Hepatocyte (in vitro differentiated cells): Measurements from ENCODE around the gene CTNNAL1.

Experiments used
- CTCF ChIP-seq: fragments of 200-600 bp; sonication (generic); IDR thresholded peaks from 2 replicates; pipeline ENCODE4 v1.5.1; 2016; ENCODE audit warnings: antibody characterized with exemption, mild to moderate bottlenecking; ENCODE audit not compliant: poor library complexity
- EZH2phosphoT487 ChIP-seq: fragments of 200-600 bp; sonication (generic); IDR thresholded peaks from one replicate; pipeline ENCODE4 v1.6.1; 2018; ENCODE audit warnings: antibody characterized with exemption, mild to moderate bottlenecking, low read depth, moderate library complexity; ENCODE audit not compliant: unreplicated experiment, severe bottlenecking

GRCh38 chr9:109047259-109047658, 34.0 kb upstream of the CTNNAL1 start:
- TF ChIP-seq CTCF (no peak), EZH2phosphoT487 (no peak)
